ENCODE data around the gene GFY. TPM values are rescaled to one million over a fixed set of nuclear protein-coding genes. Genes with fewer than 3 reads are reported as not detected.

GFY gene
- total and polyA plus RNA-seq, 10 donors: not detected

GRCh38 chr19:49447485-49448431, 22.6 kb downstream of the GFY start:
- DNase-seq: no peak
- TF ChIP-seq CTCF (IDR thresholded peaks at IDR 0.05 in 8 of 11, conservative IDR thresholded peaks at IDR 0.05 in 3 of 11): no peak
- TF ChIP-seq POLR2AphosphoS5 (IDR thresholded peaks at IDR 0.05): peak in 1 of 3 donors; percentile 34
- Histone ChIP-seq H3K36me3 (peaks cover 0 to 44% (median 22%) of the 10 kb centered on the region in 6 donors), H3K4me3 (peak overlapping the region in 2 of 8 donors; percentile 12 to 33), H3K27ac (peak overlapping the region in 4 of 8 donors; percentile 23 to 56 (median 50)), H3K4me1 (peaks cover 0 to 81% (median 38%) of the 10 kb centered on the region in 6 donors), H3K27me3 (replicated peaks in 1 of 7) (peaks cover 0 to 4% (median 0%) of the 10 kb centered on the region in 7 donors), H3K9me3 (no peaks in the 10 kb centered on the region)
- intact Hi-C loops (cut with DNase I; ENCODE audit: low total_unique reads): loop anchor here (10.0 kb wide), 1 partner anchor 183 kb away; no protein-coding TSS in a partner anchor
- 75 to 92% (median 84%) methylated on average over 29 to 32 of the region's 32 CpGs for WGBS, 5 donors

DNA sequence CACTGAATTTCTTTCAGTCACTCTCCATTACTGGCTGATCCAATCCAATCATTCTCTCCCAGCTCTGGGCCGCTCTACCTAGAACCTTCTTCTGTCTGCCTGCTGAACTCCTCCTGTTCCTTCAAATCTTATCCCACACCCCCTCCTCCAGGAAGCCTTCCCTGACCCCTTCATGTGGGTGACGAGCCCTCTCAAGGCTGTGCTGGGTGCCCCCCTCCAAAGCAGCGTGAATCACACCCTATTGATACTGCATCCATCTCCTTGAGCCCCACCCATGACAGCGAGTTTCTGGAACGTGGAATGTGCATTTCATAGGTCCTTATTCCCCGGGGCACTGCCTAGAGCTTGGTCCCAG, 23.2 kb downstream of the GFY start:
- Histone ChIP-seq H3K36me3 (peaks cover 0 to 44% (median 22%) of the 10 kb centered on the region in 6 donors), H3K27ac (peak overlapping the region in 3 of 8 donors; percentile 23 to 56 (median 45)), H3K4me3 (no peak overlapping the region), H3K27me3 (replicated peaks in 1 of 7) (no peaks in the 10 kb centered on the region), H3K4me1 (peaks cover 0 to 75% (median 35%) of the 10 kb centered on the region in 6 donors), H3K9me3 (no peaks in the 10 kb centered on the region)
- no peak for DNase-seq
- intact Hi-C loops (cut with DNase I; ENCODE audit: low total_unique reads): loop anchor here (10.0 kb wide), 1 partner anchor 184 kb away; no protein-coding TSS in a partner anchor
- no peak for TF ChIP-seq POLR2A (IDR thresholded peaks at IDR 0.05)
- no peak for TF ChIP-seq POLR2AphosphoS5 (IDR thresholded peaks at IDR 0.05)
- no peak for TF ChIP-seq CTCF (IDR thresholded peaks at IDR 0.05 in 8 of 11, conservative IDR thresholded peaks at IDR 0.05 in 3 of 11)
- WGBS, 5 donors: 91 to 96% (median 95%) methylated on average over 6 of the region's 6 CpGs

GRCh38 chr19:49450405-49450804, 25.2 kb downstream of the GFY start:
- Histone ChIP-seq H3K4me1 (peaks cover 11 to 78% (median 43%) of the 10 kb centered on the region in 6 donors), H3K4me3 (peak overlapping the region in 5 of 8 donors; percentile 65 to 85 (median 74)), H3K9me3 (no peaks in the 10 kb centered on the region), H3K36me3 (peaks cover 0 to 45% (median 22%) of the 10 kb centered on the region in 6 donors), H3K27me3 (replicated peaks in 1 of 7) (no peaks in the 10 kb centered on the region), H3K27ac (peak overlapping the region in 1 of 8 donors; percentile 26)
- intact Hi-C loops (cut with DNase I; ENCODE audit: low total_unique reads): no loop called here
- no peak for DNase-seq
- no peak for TF ChIP-seq POLR2AphosphoS5 (IDR thresholded peaks at IDR 0.05)
- TF ChIP-seq CTCF (IDR thresholded peaks at IDR 0.05 in 8 of 11, conservative IDR thresholded peaks at IDR 0.05 in 3 of 11): no peak
- TF ChIP-seq POLR2A (IDR thresholded peaks at IDR 0.05): no peak
- 75 to 88% (median 83%) methylated on average over 7 of the region's 7 CpGs for WGBS, 5 donors
